ENCODE data around the gene MEX3D.

- TF ChIP-seq EZH2phosphoT487 (IDR thresholded peaks at IDR 0.05; ENCODE audit: low read depth, severe bottlenecking, unreplicated experiment) (no peak), EZH2 (IDR thresholded peaks at IDR 0.05; ENCODE audit: borderline replicate concordance) (no peak)
These were observed 40.9 kb upstream of the MEX3D start for GRCh38 chr19:1609103-1609396.

All from hepatocyte (in vitro differentiated cells).